ENCODE data around the gene MOV10.

Gene MOV10

GRCh38 chr1:112712701-112713128 lies 38.3 kb downstream of the MOV10 start:
- no peak for TF ChIP-seq CTCF (IDR thresholded peaks at IDR 0.05)
- DNase-seq (ENCODE audit: low spot score) = peak; percentile 69

GRCh38 chr1:112713466-112714312 lies 39.2 kb downstream of the MOV10 start:
- DNase-seq (ENCODE audit: low spot score) = peak; percentile 76
- H3K27ac ChIP-seq = peak overlapping the region; percentile 50 to 62
- peak overlapping the region; percentile 86 for H3K4me3 ChIP-seq
- no peak for TF ChIP-seq CTCF (IDR thresholded peaks at IDR 0.05)

More at GRCh38 chr1:112712701-112713128, 38.3 kb downstream of the MOV10 start:
- Histone ChIP-seq H3K4me3 (no peak overlapping the region), H3K27ac (no peak overlapping the region)

- Histone ChIP-seq H3K27ac (peak overlapping the region; percentile 50 to 62), H3K4me3 (peak overlapping the region; percentile 86)
- no peak for TF ChIP-seq CTCF (IDR thresholded peaks at IDR 0.05)
- peak; percentile 78 for DNase-seq (ENCODE audit: low spot score)
These were observed 40.1 kb downstream of the MOV10 start for GRCh38 chr1:112714313-112715263.

GRCh38 chr1:112715264-112716053 lies 41.0 kb downstream of the MOV10 start, which contains the start of gene PPM1J:
Gene PPM1J, minus strand, starts transcription at chr1:112715332. Its CDS starts 31 bp downstream, at chr1:112715301.
- TF ChIP-seq CTCF (IDR thresholded peaks at IDR 0.05) = no peak
- peak; percentile 98 for DNase-seq (ENCODE audit: low spot score)
- Histone ChIP-seq H3K27ac (peak within 1 kb of the TSS; percentile 62 to 78), H3K4me3 (peak within 1 kb of the TSS; percentile 86)

- peak overlapping the region; percentile 56 to 78 for H3K27ac ChIP-seq
- peak overlapping the region; percentile 86 for H3K4me3 ChIP-seq
- DNase-seq (ENCODE audit: low spot score) = peak; percentile 88
- peak; percentile 73 for TF ChIP-seq CTCF (IDR thresholded peaks at IDR 0.05)
These were observed 41.8 kb downstream of the MOV10 start for GRCh38 chr1:112716133-112716720.

GRCh38 chr1:112717263-112717873 lies 42.9 kb downstream of the MOV10 start:
- no peak for DNase-seq (ENCODE audit: low spot score)
- H3K4me3 ChIP-seq = no peak overlapping the region
- TF ChIP-seq CTCF (IDR thresholded peaks at IDR 0.05) = no peak
- H3K27ac ChIP-seq = no peak overlapping the region

Measured in coronary artery (tissue), 2 donors.